ENCODE data around the gene PLS1.
"Not testable (repeated sequence)": the region's sequence is repeated elsewhere in the genome, so short reads cannot be mapped to it uniquely, and the experiment has no call there.

PLS1 gene

GRCh38 chr3:142597906-142598305, 1.7 kb downstream of the PLS1 start:
- no peak for DNase-seq

- no peak for DNase-seq
Observed at GRCh38 chr3:142601713-142602112, 5.5 kb downstream of the PLS1 start.

- DNase-seq, result no peak
Observed at GRCh38 chr3:142602619-142603385, 6.6 kb downstream of the PLS1 start.

- DNase-seq, result not testable (repeated sequence)
Observed at GRCh38 chr3:142603386-142603705, 7.2 kb downstream of the PLS1 start.

GRCh38 chr3:142604940-142605339, 8.7 kb downstream of the PLS1 start:
- no peak for DNase-seq

- DNase-seq, result no peak
Observed at GRCh38 chr3:142608631-142609030, 12.4 kb downstream of the PLS1 start.

- DNase-seq, result no peak
Observed at GRCh38 chr3:142609136-142609535, 12.9 kb downstream of the PLS1 start.

GRCh38 chr3:142611206-142611605, 15.0 kb downstream of the PLS1 start:
- DNase-seq, result no peak

GRCh38 chr3:142613491-142613890, 17.3 kb downstream of the PLS1 start:
- no peak for DNase-seq

GRCh38 chr3:142614059-142614626, 17.9 kb downstream of the PLS1 start:
- DNase-seq, result no peak

- no peak for DNase-seq
Observed at GRCh38 chr3:142615171-142615570, 19.0 kb downstream of the PLS1 start.

- DNase-seq, result no peak
Observed at GRCh38 chr3:142618917-142619461, 22.8 kb downstream of the PLS1 start.

GRCh38 chr3:142622405-142622804, 26.2 kb downstream of the PLS1 start:
- DNase-seq, result no peak

GRCh38 chr3:142623194-142623593, 27.0 kb downstream of the PLS1 start:
- DNase-seq, result no peak

- DNase-seq, result no peak
Observed at GRCh38 chr3:142624341-142625152, 28.4 kb downstream of the PLS1 start.

GRCh38 chr3:142625153-142625440, 28.9 kb downstream of the PLS1 start:
- DNase-seq, result no peak

GRCh38 chr3:142626971-142627370, 30.8 kb downstream of the PLS1 start:
- no peak for DNase-seq

GRCh38 chr3:142628801-142629200, 32.6 kb downstream of the PLS1 start:
- DNase-seq, result no peak

GRCh38 chr3:142633073-142633472, 36.9 kb downstream of the PLS1 start:
- DNase-seq, result no peak

- no peak for DNase-seq
Observed at GRCh38 chr3:142636050-142636449, 39.9 kb downstream of the PLS1 start.

GRCh38 chr3:142636664-142637063, 40.5 kb downstream of the PLS1 start:
- no peak for DNase-seq

GRCh38 chr3:142638291-142638690, 42.1 kb downstream of the PLS1 start:
- no peak for DNase-seq

- no peak for DNase-seq
Observed at GRCh38 chr3:142641504-142641903, 45.3 kb downstream of the PLS1 start.

- DNase-seq, result no peak
Observed at GRCh38 chr3:142642956-142643355, 46.8 kb downstream of the PLS1 start.

Data from activated T-cell treated with anti-CD3 and anti-CD28 coated beads, Interleukin-2, amount 50 U/mL, for 1 hour (primary cell).